A673 (cell line): Measurements from ENCODE around the gene SNAP25. TPM values are rescaled to one million over a fixed set of nuclear protein-coding genes. Genes with fewer than 3 reads are reported as not detected.

Experiments
- BruUV-seq: library from RNA; stranded (reverse); fragments of 400-500 nt; replicated peaks from 2 replicates; lab custom pipeline; 2021; lab: Mats Ljungman, UMichigan
- CTCF ChIA-PET: fragments of 300-600 bp; sonication (Branson Sonifier 250); formaldehyde crosslinking; loops from one replicate; lab custom pipeline; 2022; ENCODE audit warnings: antibody characterized with exemption; lab: Charles Lee
- POLR2A ChIA-PET: fragments of 300-600 bp; sonication (Branson Sonifier 250); formaldehyde crosslinking; loops from one replicate; lab custom pipeline; 2022; ENCODE audit warnings: antibody characterized with exemption; ENCODE audit not compliant: low non-redundant PET; lab: Charles Lee
- DNase-seq: peaks from one replicate; pipeline ENCODE4 v3.0.0-alpha.2; 2015; ENCODE audit warnings: low spot score
- H3K27ac ChIP-seq: fragments of 200-600 bp; sonication (generic); 2 replicates; pipeline ENCODE4 v1.5.1; 2016; ENCODE audit warnings: mixed run types, low read depth, mild to moderate bottlenecking, mixed read lengths, antibody characterized with exemption, low read length; ENCODE audit not compliant: poor library complexity, severe bottlenecking
- H3K27me3 ChIP-seq: fragments of 200-600 bp; sonication (generic); replicated peaks from 2 replicates; pipeline ENCODE4 v1.6.1; 2017; ENCODE audit warnings: mixed run types, low read depth, mild to moderate bottlenecking, mixed read lengths, antibody characterized with exemption, low read length; ENCODE audit not compliant: insufficient read depth, poor library complexity
- H3K36me3 ChIP-seq: fragments of 200-600 bp; sonication (generic); 2 replicates; pipeline ENCODE4 v1.6.1; 2016; ENCODE audit warnings: mixed run types, mild to moderate bottlenecking, mixed read lengths, antibody characterized with exemption, low read length; ENCODE audit not compliant: insufficient read depth, poor library complexity, severe bottlenecking
- H3K4me1 ChIP-seq: fragments of 200-600 bp; sonication (generic); 2 replicates; pipeline ENCODE4 v1.6.1; 2017; ENCODE audit warnings: mixed run types, mild to moderate bottlenecking, mixed read lengths, antibody characterized with exemption, low read length; ENCODE audit not compliant: insufficient read depth, poor library complexity, severe bottlenecking
- H3K4me3 ChIP-seq: fragments of 200-600 bp; sonication (generic); 2 replicates; pipeline ENCODE4 v1.5.1; 2016; ENCODE audit warnings: low read depth, mixed run types, mild to moderate bottlenecking, mixed read lengths, low read length; ENCODE audit not compliant: poor library complexity, severe bottlenecking
- H3K9me3 ChIP-seq: fragments of 200-600 bp; sonication (generic); 2 replicates; pipeline ENCODE4 v1.6.1; 2016; ENCODE audit warnings: mixed run types, low read depth, mild to moderate bottlenecking, mixed read lengths, antibody characterized with exemption, low read length; ENCODE audit not compliant: poor library complexity, severe bottlenecking
- CTCF ChIP-seq: fragments of 300-800, 200-600 bp; sonication (generic); conservative IDR thresholded peaks from 2 replicates; pipeline ENCODE4 v1.5.1; 2017; ENCODE audit warnings: low read depth, mild to moderate bottlenecking, antibody characterized with exemption, low read length, moderate library complexity, mixed read lengths
- EZH2 ChIP-seq: fragments of 200-600 bp; sonication (generic); IDR thresholded peaks from 2 replicates; pipeline ENCODE4 v1.6.1; 2017; ENCODE audit warnings: borderline replicate concordance, low read depth, mild to moderate bottlenecking, mixed read lengths, antibody characterized with exemption, low read length; ENCODE audit not compliant: poor library complexity, severe bottlenecking
- intact Hi-C: fragments of 100-400 bp; cut with micrococcal nuclease; formaldehyde crosslinking; loops from one replicate; pipeline ENCODE4 v1.10.0; 2022; ENCODE audit not compliant: unreplicated experiment
- total RNA-seq: library from RNA; stranded (reverse); gene quantifications from 2 replicates; pipeline ENCODE4 v1.2.3, GENCODE V29; 2021

Gene SNAP25
- total RNA-seq, 1 experiment from 2014 or later: 5.8 TPM

- Histone ChIP-seq H3K9me3 (no peaks in the 10 kb centered on the region), H3K4me1 (no peaks in the 10 kb centered on the region), H3K4me3 (no peak overlapping the region), H3K36me3 (no peaks in the 10 kb centered on the region), H3K27me3 (no peaks in the 10 kb centered on the region), H3K27ac (no peak overlapping the region)
- no peak for DNase-seq
- no TSS peak for BruUV-seq
- ChIA-PET CTCF (no interaction called here), POLR2A (interaction anchor here (0.6 kb wide), 1 partner anchor 143 kb away, joined by 3 read pairs; no protein-coding TSS in a partner anchor)
- TF ChIP-seq EZH2: no peak
- no peak for TF ChIP-seq CTCF
- intact Hi-C loops: no loop called here
Measured at GRCh38 chr20:10190456-10190855, 28.2 kb upstream of the SNAP25 start.

GRCh38 chr20:10192171-10192570, 26.5 kb upstream of the SNAP25 start:
- intact Hi-C loops: no loop called here
- no peak for DNase-seq
- TF ChIP-seq CTCF (no peak), EZH2 (no peak)
- no TSS peak for BruUV-seq
- POLR2A ChIA-PET: no interaction called here
- CTCF ChIA-PET: no interaction called here
- Histone ChIP-seq H3K9me3 (no peaks in the 10 kb centered on the region), H3K36me3 (no peaks in the 10 kb centered on the region), H3K4me1 (no peaks in the 10 kb centered on the region), H3K27me3 (no peaks in the 10 kb centered on the region), H3K4me3 (no peak overlapping the region), H3K27ac (no peak overlapping the region)

- intact Hi-C loops: no loop called here
- H3K9me3 ChIP-seq: no peaks in the 10 kb centered on the region
- ChIA-PET CTCF (no interaction called here), POLR2A (no interaction called here)
- H3K27ac ChIP-seq: no peak overlapping the region
- BruUV-seq: no TSS peak
- TF ChIP-seq EZH2: no peak
- no peak for TF ChIP-seq CTCF
- no peaks in the 10 kb centered on the region for H3K27me3 ChIP-seq
- no peaks in the 10 kb centered on the region for H3K36me3 ChIP-seq
- DNase-seq: no peak
- no peaks in the 10 kb centered on the region for H3K4me1 ChIP-seq
- H3K4me3 ChIP-seq: no peak overlapping the region
Measured at GRCh38 chr20:10194166-10194565, 24.5 kb upstream of the SNAP25 start.
